Testis (tissue), 2 donors: ENCODE data around the gene ZNF655.

Source experiments
- CTCF ChIP-seq, 3 experiments: fragments of 450-650 bp in 2 of 3; fragments of 200-600 bp in 1 of 3; sonication (generic) in 1 of 3; IDR thresholded peaks; one replicate each; pipeline ENCODE4 v1.5.1; 2016 to 2019; ENCODE audit warnings: antibody characterized with exemption in 3 of 3, mild to moderate bottlenecking in 2 of 3, moderate library complexity in 1 of 3
- POLR2A ChIP-seq: fragments of 450-650 bp; IDR thresholded peaks from one replicate; pipeline ENCODE4 v1.6.1; 2017; ENCODE audit warnings: antibody characterized with exemption, mild to moderate bottlenecking, moderate library complexity

GRCh38 chr7:99618726-99619125 is 60.3 kb downstream of the ZNF655 start:
- no peak for TF ChIP-seq CTCF (IDR thresholded peaks at IDR 0.05)
- no peak for TF ChIP-seq POLR2A
